ENCODE data around the gene AS3MT.

Gene AS3MT

DNA sequence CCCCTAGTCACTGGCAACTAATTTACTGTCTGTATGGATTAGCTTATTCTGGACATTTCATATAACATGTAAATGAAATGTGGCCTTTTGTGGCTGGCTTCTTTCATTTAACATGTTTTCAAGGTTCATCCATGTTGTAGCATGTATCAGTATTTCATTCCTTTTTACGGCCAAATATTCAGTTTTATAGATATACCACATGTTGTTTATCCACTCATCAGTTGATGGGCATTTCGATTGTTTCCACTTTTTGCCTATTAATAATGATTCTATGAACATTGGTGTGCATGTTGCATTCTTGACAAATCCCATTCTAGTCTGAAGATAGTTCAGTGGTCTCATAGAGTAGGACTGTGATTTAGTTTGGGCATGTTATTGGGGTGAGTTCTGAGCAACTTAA, 61.5 kb downstream of the AS3MT start:
- Histone ChIP-seq H3K9me2 (replicated peaks; ENCODE audit: insufficient read depth, low read length) (no peaks in the 10 kb centered on the region), H3K4me1 (ENCODE audit: low read length) (no peaks in the 10 kb centered on the region), H3K4me3 (ENCODE audit: low read length) (no peak overlapping the region), H3K27ac (ENCODE audit: low read length) (no peak overlapping the region), H3K27me3 (replicated peaks; ENCODE audit: insufficient read depth, low read length) (no peaks in the 10 kb centered on the region), H3K4me2 (ENCODE audit: low read depth, low read length) (no peak overlapping the region), H3K36me3 (replicated peaks; ENCODE audit: insufficient read depth, low read length) (no peaks in the 10 kb centered on the region), H4K20me1 (ENCODE audit: insufficient read depth, low read length) (no peaks in the 10 kb centered on the region), H3K9ac (ENCODE audit: low read length) (no peak overlapping the region), H3F3A (ENCODE audit: insufficient read depth, low read length) (no peaks in the 10 kb centered on the region), H3K9me3 (replicated peaks; ENCODE audit: insufficient read depth, low read length) (no peaks in the 10 kb centered on the region), H2AFZ (ENCODE audit: low read length) (no peak overlapping the region), H3K79me2 (ENCODE audit: low read length) (no peaks in the 10 kb centered on the region)
- DNase-seq = no peak
- no peak for TF ChIP-seq EZH2 (optimal IDR thresholded peaks at IDR 0.05; ENCODE audit: low read depth, low read length)
- TF ChIP-seq EZH2phosphoT487 (IDR thresholded peaks at IDR 0.05; ENCODE audit: low read length) = no peak
- TF ChIP-seq, protein P1, sequence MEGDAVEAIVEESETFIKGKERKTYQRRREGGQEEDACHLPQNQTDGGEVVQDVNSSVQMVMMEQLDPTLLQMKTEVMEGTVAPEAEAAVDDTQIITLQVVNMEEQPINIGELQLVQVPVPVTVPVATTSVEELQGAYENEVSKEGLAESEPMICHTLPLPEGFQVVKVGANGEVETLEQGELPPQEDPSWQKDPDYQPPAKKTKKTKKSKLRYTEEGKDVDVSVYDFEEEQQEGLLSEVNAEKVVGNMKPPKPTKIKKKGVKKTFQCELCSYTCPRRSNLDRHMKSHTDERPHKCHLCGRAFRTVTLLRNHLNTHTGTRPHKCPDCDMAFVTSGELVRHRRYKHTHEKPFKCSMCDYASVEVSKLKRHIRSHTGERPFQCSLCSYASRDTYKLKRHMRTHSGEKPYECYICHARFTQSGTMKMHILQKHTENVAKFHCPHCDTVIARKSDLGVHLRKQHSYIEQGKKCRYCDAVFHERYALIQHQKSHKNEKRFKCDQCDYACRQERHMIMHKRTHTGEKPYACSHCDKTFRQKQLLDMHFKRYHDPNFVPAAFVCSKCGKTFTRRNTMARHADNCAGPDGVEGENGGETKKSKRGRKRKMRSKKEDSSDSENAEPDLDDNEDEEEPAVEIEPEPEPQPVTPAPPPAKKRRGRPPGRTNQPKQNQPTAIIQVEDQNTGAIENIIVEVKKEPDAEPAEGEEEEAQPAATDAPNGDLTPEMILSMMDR (IDR thresholded peaks at IDR 0.05; ENCODE audit: low read length) = no peak

DNA sequence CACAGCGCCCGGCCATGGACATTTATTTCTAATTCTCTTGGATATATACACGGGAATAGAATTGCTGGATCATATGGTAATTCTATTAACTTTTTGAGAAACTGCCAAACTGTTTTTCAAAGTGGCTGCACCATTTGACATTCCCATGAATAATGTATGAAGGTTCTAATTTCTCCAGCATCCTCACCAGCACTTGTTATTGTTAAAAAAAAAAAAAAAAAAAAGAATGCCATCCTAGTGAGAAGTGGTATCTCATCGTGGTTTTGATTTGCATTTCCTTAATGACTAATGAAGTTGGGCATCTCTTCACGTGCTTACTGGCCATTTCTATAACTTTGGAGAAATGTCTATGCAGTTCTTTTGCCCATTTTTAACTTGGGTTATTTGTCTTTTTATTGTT, 62.4 kb downstream of the AS3MT start:
- Histone ChIP-seq H3F3A (ENCODE audit: insufficient read depth, low read length) (no peaks in the 10 kb centered on the region), H3K27me3 (replicated peaks; ENCODE audit: insufficient read depth, low read length) (no peaks in the 10 kb centered on the region), H3K9me3 (replicated peaks; ENCODE audit: insufficient read depth, low read length) (no peaks in the 10 kb centered on the region), H3K9me2 (replicated peaks; ENCODE audit: insufficient read depth, low read length) (no peaks in the 10 kb centered on the region), H3K36me3 (replicated peaks; ENCODE audit: insufficient read depth, low read length) (no peaks in the 10 kb centered on the region), H2AFZ (ENCODE audit: low read length) (no peak overlapping the region), H3K79me2 (ENCODE audit: low read length) (no peaks in the 10 kb centered on the region), H4K20me1 (ENCODE audit: insufficient read depth, low read length) (no peaks in the 10 kb centered on the region), H3K4me2 (ENCODE audit: low read depth, low read length) (no peak overlapping the region), H3K4me3 (ENCODE audit: low read length) (no peak overlapping the region), H3K9ac (ENCODE audit: low read length) (no peak overlapping the region), H3K27ac (ENCODE audit: low read length) (no peak overlapping the region), H3K4me1 (ENCODE audit: low read length) (no peaks in the 10 kb centered on the region)
- DNase-seq = no peak
- TF ChIP-seq, protein P1 (IDR thresholded peaks at IDR 0.05; ENCODE audit: low read length) = no peak
- no peak for TF ChIP-seq EZH2phosphoT487 (IDR thresholded peaks at IDR 0.05; ENCODE audit: low read length)
- TF ChIP-seq EZH2 (optimal IDR thresholded peaks at IDR 0.05; ENCODE audit: low read depth, low read length) = no peak

DNA sequence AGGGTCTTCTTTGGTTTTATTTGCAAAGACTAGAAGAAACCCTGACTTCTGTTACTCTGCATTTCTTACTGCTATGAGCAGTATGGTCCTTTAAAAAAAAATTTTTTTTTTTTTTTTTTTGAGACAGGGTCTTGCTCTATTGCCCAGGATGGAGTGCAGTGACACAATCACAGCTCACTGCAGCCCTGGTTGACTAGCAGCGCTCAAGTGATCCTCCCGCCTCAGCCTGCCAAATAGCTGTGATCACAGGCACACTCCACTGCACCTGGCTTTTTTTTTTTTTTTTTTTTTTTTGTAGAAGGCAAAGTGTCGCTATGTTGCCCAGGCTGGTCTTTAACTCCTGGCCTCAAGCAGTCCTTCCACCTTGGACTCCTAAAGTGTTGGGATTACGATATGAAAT, 66.2 kb downstream of the AS3MT start:
- no peak overlapping the region for H3K4me3 ChIP-seq (ENCODE audit: low read length)
- TF ChIP-seq EZH2phosphoT487 (IDR thresholded peaks at IDR 0.05; ENCODE audit: low read length) (no peak), EZH2 (optimal IDR thresholded peaks at IDR 0.05; ENCODE audit: low read depth, low read length) (no peak)
- TF ChIP-seq, protein P1 (IDR thresholded peaks at IDR 0.05; ENCODE audit: low read length) = no peak
- no peak overlapping the region for H2AFZ ChIP-seq (ENCODE audit: low read length)
- H3K4me1 ChIP-seq (ENCODE audit: low read length) = no peaks in the 10 kb centered on the region
- no peaks in the 10 kb centered on the region for H3F3A ChIP-seq (ENCODE audit: insufficient read depth, low read length)
- DNase-seq = no peak
- no peaks in the 10 kb centered on the region for H3K79me2 ChIP-seq (ENCODE audit: low read length)
- H3K9me3 ChIP-seq (replicated peaks; ENCODE audit: insufficient read depth, low read length) = no peaks in the 10 kb centered on the region
- H3K9me2 ChIP-seq (replicated peaks; ENCODE audit: insufficient read depth, low read length) = no peaks in the 10 kb centered on the region
- H3K27ac ChIP-seq (ENCODE audit: low read length) = no peak overlapping the region
- no peak overlapping the region for H3K9ac ChIP-seq (ENCODE audit: low read length)
- no peaks in the 10 kb centered on the region for H4K20me1 ChIP-seq (ENCODE audit: insufficient read depth, low read length)
- H3K36me3 ChIP-seq (replicated peaks; ENCODE audit: insufficient read depth, low read length) = no peaks in the 10 kb centered on the region
- H3K27me3 ChIP-seq (replicated peaks; ENCODE audit: insufficient read depth, low read length) = no peaks in the 10 kb centered on the region
- no peak overlapping the region for H3K4me2 ChIP-seq (ENCODE audit: low read depth, low read length)

All from MM.1S (cell line).